HepG2 (cell line): ENCODE measurements around the gene ZNF490. TPM values are rescaled to one million over a fixed set of nuclear protein-coding genes. Genes with fewer than 3 reads are reported as not detected.
A peak's percentile ranks its signal among the peaks of the same experiment; 100 is the strongest.

Experiments used
- CREBL2 ChIP-seq: sonication (generic); formaldehyde crosslinking; IDR thresholded peaks from 2 replicates; pipeline ENCODE4 v1.8.1; 2023; ENCODE audit warnings: missing genetic modification reagents, mild to moderate bottlenecking, borderline replicate concordance
- FOXC1 ChIP-seq: sonication (generic); formaldehyde crosslinking; IDR thresholded peaks from 2 replicates; pipeline ENCODE4 v1.8.0; 2022; ENCODE audit warnings: mild to moderate bottlenecking, missing genetic modification reagents, borderline replicate concordance
- GMEB2 ChIP-seq: IDR thresholded peaks from 2 replicates; pipeline ENCODE4 v1.6.1; 2016; ENCODE audit warnings: missing biosample characterization, missing genetic modification reagents, low read depth
- HNF4A ChIP-seq: sonication (generic); formaldehyde crosslinking; IDR thresholded peaks from 2 replicates; pipeline ENCODE4 v1.4.0; 2020; ENCODE audit warnings: missing genetic modification reagents
- KAT8 ChIP-seq: IDR thresholded peaks from 2 replicates; pipeline ENCODE4 v1.6.1; 2016; ENCODE audit warnings: missing genetic modification reagents, missing compliant biosample characterization
- POLR2A ChIP-seq, 2 experiments: IDR thresholded peaks; 2 replicates each; pipeline ENCODE4 v1.6.1; 2011; ENCODE audit warnings: low read depth in 2 of 2, low read length in 2 of 2, mild to moderate bottlenecking in 1 of 2, moderate library complexity in 1 of 2; ENCODE audit not compliant: insufficient read depth in 1 of 2
- TARDBP ChIP-seq: sonication (generic); formaldehyde crosslinking; IDR thresholded peaks from 2 replicates; pipeline ENCODE4 v1.8.0; 2022; ENCODE audit warnings: mild to moderate bottlenecking, missing genetic modification reagents
- YY1 ChIP-seq: IDR thresholded peaks from 2 replicates; pipeline ENCODE4 v1.6.1; 2011; ENCODE audit warnings: low read length, low read depth, moderate library complexity, mild to moderate bottlenecking; ENCODE audit not compliant: insufficient read depth, insufficient replicate concordance
- ZFYVE20 ChIP-seq: sonication (generic); formaldehyde crosslinking; IDR thresholded peaks from 2 replicates; pipeline ENCODE4 v1.8.0; 2023; ENCODE audit warnings: low read depth, mild to moderate bottlenecking, moderate library complexity, missing genetic modification reagents, borderline replicate concordance
- ZGPAT ChIP-seq: IDR thresholded peaks from 2 replicates; pipeline ENCODE4 v1.6.1; 2016; ENCODE audit warnings: mild to moderate bottlenecking
- ZNF143 ChIP-seq: sonication (generic); formaldehyde crosslinking; IDR thresholded peaks from 2 replicates; pipeline ENCODE4 v1.4.0; 2020; ENCODE audit warnings: missing genetic modification reagents
- ZNF160 ChIP-seq: sonication (generic); formaldehyde crosslinking; IDR thresholded peaks from 2 replicates; pipeline ENCODE4 v1.8.0; 2022; ENCODE audit warnings: mild to moderate bottlenecking, inconsistent platforms, missing genetic modification reagents
- ZNF225 ChIP-seq: sonication (generic); formaldehyde crosslinking; IDR thresholded peaks from 2 replicates; pipeline ENCODE4 v1.4.0; 2020; ENCODE audit warnings: mild to moderate bottlenecking, missing genetic modification reagents
- ZNF280D ChIP-seq: sonication (generic); formaldehyde crosslinking; IDR thresholded peaks from 2 replicates; pipeline ENCODE4 v1.5.1; 2020; ENCODE audit warnings: mild to moderate bottlenecking, missing genetic modification reagents
- ZNF337 ChIP-seq: sonication (generic); formaldehyde crosslinking; IDR thresholded peaks from 2 replicates; pipeline ENCODE4 v1.5.1; 2020; ENCODE audit warnings: missing genetic modification reagents, low read depth, mild to moderate bottlenecking, borderline replicate concordance
- ZNF512 ChIP-seq: sonication (generic); formaldehyde crosslinking; IDR thresholded peaks from 2 replicates; pipeline ENCODE4 v1.4.0; 2020; ENCODE audit warnings: mild to moderate bottlenecking, missing genetic modification reagents
- ZNF530 ChIP-seq: sonication (generic); formaldehyde crosslinking; IDR thresholded peaks from 2 replicates; pipeline ENCODE4 v1.5.0; 2020; ENCODE audit warnings: low read depth, mild to moderate bottlenecking, missing genetic modification reagents
- ZNF615 ChIP-seq: sonication (generic); formaldehyde crosslinking; IDR thresholded peaks from 2 replicates; pipeline ENCODE4 v1.5.0; 2020; ENCODE audit warnings: mild to moderate bottlenecking, missing genetic modification reagents, borderline replicate concordance
- ZNF616 ChIP-seq: sonication (generic); formaldehyde crosslinking; IDR thresholded peaks from 2 replicates; pipeline ENCODE4 v1.5.0; 2020; ENCODE audit warnings: low read depth, mild to moderate bottlenecking, missing genetic modification reagents
- ZNF784 ChIP-seq: sonication (generic); formaldehyde crosslinking; IDR thresholded peaks from 2 replicates; pipeline ENCODE4 v1.5.1; 2020; ENCODE audit warnings: missing genetic modification reagents, mild to moderate bottlenecking, borderline replicate concordance
- polyA plus RNA-seq, 8 experiments: library from polyadenylated mRNA; depleted of rRNA in 3 of 8; stranded (reverse) in 7 of 8; unstranded in 1 of 8; fragments of >200 nt; fragmentation: Illumina TruSeq in 4 of 8; extraction: Trizol in 4 of 8; gene quantifications; 2 replicates each; pipeline versions ENCODE4 v1.2.1 to v1.2.3, GENCODE V29; 2011 to 2016; ENCODE audit warnings: low read depth in 4 of 8, missing spikeins in 1 of 8, mixed read lengths in 1 of 8; ENCODE audit not compliant: insufficient read depth in 1 of 8
- total RNA-seq, 5 experiments: library from RNA; depleted of rRNA; stranded (reverse); fragments of >200 nt; fragmentation: Illumina TruSeq; extraction: Trizol; gene quantifications; 2 replicates each; pipeline ENCODE4 v1.2.3, GENCODE V29; 2016; ENCODE audit warnings: low read depth in 1 of 5

ZNF490 gene
- total and polyA plus RNA-seq, 2 of the 13 experiments (the other 11 are each of a cell fraction or from before 2014, with no cell fraction given), result 1.3 to 2.9 TPM

- TF ChIP-seq ZNF512 (CRISPR knock-in tag) (no peak), HNF4A (CRISPR knock-in tag) (peak; percentile 66), ZNF143 (CRISPR knock-in tag) (no peak), ZNF530 (CRISPR knock-in tag) (no peak), FOXC1 (CRISPR knock-in tag) (peak; percentile 92; the same call in 1 of the 2 replicates), ZNF616 (CRISPR knock-in tag) (no peak), ZNF280D (CRISPR knock-in tag) (peak; percentile 64; the same call in 1 of the 2 replicates), ZFYVE20 (CRISPR knock-in tag) (no peak), POLR2A (IDR thresholded peaks at IDR 0.05; ENCODE audit: insufficient read depth in 1 of 2, low read depth in 2 of 2, low read length in 2 of 2) (peak; percentile 80 to 95), ZGPAT (CRISPR knock-in tag) (peak; percentile 84), ZNF615 (no peak), ZNF160 (no peak; the same call in 1 of the 2 replicates), TARDBP (no peak), KAT8 (CRISPR knock-in tag) (peak; percentile 93), GMEB2 (CRISPR knock-in tag) (no peak), ZNF784 (CRISPR knock-in tag) (peak; percentile 71; the same call in 1 of the 2 replicates), ZNF337 (CRISPR knock-in tag) (peak; percentile 38; the same call in 1 of the 2 replicates), CREBL2 (CRISPR knock-in tag) (no peak), ZNF225 (CRISPR knock-in tag) (no peak), YY1 (peak; percentile 36)
These were observed 59.4 kb downstream of the ZNF490 start, which contains the start of gene ZNF564 (continued) for GRCh38 chr19:12551060-12551832.
